Measurements from ENCODE around the gene IQGAP1. TPM values are rescaled to one million over a fixed set of nuclear protein-coding genes. Genes with fewer than 3 reads are reported as not detected.

The IQGAP1 gene
- total RNA-seq, 1 experiment from 2014 or later, result 106 TPM

GRCh38 chr15:90348456-90348855, 39.6 kb upstream of the IQGAP1 start:
- no peaks in the 10 kb centered on the region for H3K36me3 Mint-ChIP-seq
- H3K4me1 Mint-ChIP-seq, result no peaks in the 10 kb centered on the region
- H3K9me3 Mint-ChIP-seq, result no peaks in the 10 kb centered on the region
- peaks cover 7% of the 10 kb centered on the region for H3K27me3 Mint-ChIP-seq (ENCODE audit: low read depth)
- ATAC-seq, result no peak
- POLR2A ChIA-PET, result no interaction called here
- no peak overlapping the region for H3K4me3 Mint-ChIP-seq
- DNase-seq (ENCODE audit: low spot score), result no peak
- CTCF ChIA-PET, result interaction anchor here (1.0 kb wide), 1 partner anchor 134 kb away, joined by 3 read pairs; no protein-coding TSS in a partner anchor
- no peak overlapping the region for H3K27ac Mint-ChIP-seq
- TF ChIP-seq CREB1 (CRISPR knock-in tag; IDR thresholded peaks at IDR 0.05) (no peak), SP1 (CRISPR knock-in tag; conservative IDR thresholded peaks at IDR 0.05) (no peak), ERG (CRISPR knock-in tag; IDR thresholded peaks at IDR 0.05) (no peak), USF2 (CRISPR knock-in tag; IDR thresholded peaks at IDR 0.05) (no peak), NFE2L1 (CRISPR knock-in tag; IDR thresholded peaks at IDR 0.05) (no peak), PREB (CRISPR knock-in tag; IDR thresholded peaks at IDR 0.05; ENCODE audit: borderline replicate concordance) (no peak), ZNF425 (CRISPR knock-in tag; conservative IDR thresholded peaks at IDR 0.05) (no peak), EMX1 (CRISPR knock-in tag; IDR thresholded peaks at IDR 0.05) (no peak), ZBTB43 (CRISPR knock-in tag; IDR thresholded peaks at IDR 0.05) (no peak), ARID4B (CRISPR knock-in tag; IDR thresholded peaks at IDR 0.05; ENCODE audit: borderline replicate concordance) (no peak), ZNF671 (CRISPR knock-in tag; IDR thresholded peaks at IDR 0.05) (no peak), ATF1 (CRISPR knock-in tag; IDR thresholded peaks at IDR 0.05) (no peak), MLX (CRISPR knock-in tag; IDR thresholded peaks at IDR 0.05) (no peak), RELA (CRISPR knock-in tag; IDR thresholded peaks at IDR 0.05; ENCODE audit: borderline replicate concordance) (no peak), ZNF232 (CRISPR knock-in tag; IDR thresholded peaks at IDR 0.05) (no peak), ATF6 (CRISPR knock-in tag; IDR thresholded peaks at IDR 0.05) (no peak), GTF2I (CRISPR knock-in tag; conservative IDR thresholded peaks at IDR 0.05) (no peak), ATF3 (CRISPR knock-in tag; conservative IDR thresholded peaks at IDR 0.05) (no peak), E2F1 (CRISPR knock-in tag; IDR thresholded peaks at IDR 0.05) (no peak)

Data from WTC11 (cell line).